HepG2 (cell line): ENCODE data around the gene LYZ. TPM values are rescaled to one million over a fixed set of nuclear protein-coding genes. Genes with fewer than 3 reads are reported as not detected.

Experiments
- AHDC1 ChIP-seq: sonication (generic); formaldehyde crosslinking; IDR thresholded peaks from 2 replicates; pipeline ENCODE4 v1.5.1; 2020; ENCODE audit warnings: mild to moderate bottlenecking, missing genetic modification reagents, borderline replicate concordance
- AKAP8 ChIP-seq: sonication (generic); formaldehyde crosslinking; IDR thresholded peaks from 2 replicates; pipeline ENCODE4 v1.5.1; 2020; ENCODE audit warnings: mild to moderate bottlenecking, missing genetic modification reagents
- MEIS1 ChIP-seq: sonication (generic); formaldehyde crosslinking; IDR thresholded peaks from 2 replicates; pipeline ENCODE4 v1.9.0; 2021; ENCODE audit warnings: mild to moderate bottlenecking, missing genetic modification reagents, moderate library complexity, borderline replicate concordance
- PAWR ChIP-seq: sonication (generic); formaldehyde crosslinking; IDR thresholded peaks from 2 replicates; pipeline ENCODE4 v1.4.0; 2020; ENCODE audit warnings: missing genetic modification reagents, mild to moderate bottlenecking, borderline replicate concordance
- SIX1 ChIP-seq: sonication (generic); formaldehyde crosslinking; IDR thresholded peaks from 2 replicates; pipeline ENCODE4 v1.4.0; 2020; ENCODE audit warnings: missing genetic modification reagents, borderline replicate concordance
- TBX2 ChIP-seq: sonication (generic); formaldehyde crosslinking; IDR thresholded peaks from 2 replicates; pipeline ENCODE4 v1.5.0; 2020; ENCODE audit warnings: missing genetic modification reagents, mild to moderate bottlenecking, borderline replicate concordance
- TP53 ChIP-seq: sonication (generic); formaldehyde crosslinking; conservative IDR thresholded peaks from 2 replicates; pipeline ENCODE4 v1.4.0; 2020; ENCODE audit warnings: missing genetic modification reagents
- TSC22D2 ChIP-seq: sonication (generic); formaldehyde crosslinking; IDR thresholded peaks from 2 replicates; pipeline ENCODE4 v1.5.1; 2020; ENCODE audit warnings: missing genetic modification reagents, mild to moderate bottlenecking, borderline replicate concordance
- ZBTB7B ChIP-seq: sonication (generic); formaldehyde crosslinking; IDR thresholded peaks from 2 replicates; pipeline ENCODE4 v1.4.0; 2020; ENCODE audit warnings: missing genetic modification reagents
- ZNF615 ChIP-seq: sonication (generic); formaldehyde crosslinking; IDR thresholded peaks from 2 replicates; pipeline ENCODE4 v1.5.0; 2020; ENCODE audit warnings: mild to moderate bottlenecking, missing genetic modification reagents, borderline replicate concordance
- ZNF747 ChIP-seq: sonication (generic); formaldehyde crosslinking; IDR thresholded peaks from 2 replicates; pipeline ENCODE4 v1.8.1; 2023; ENCODE audit warnings: missing genetic modification reagents, mild to moderate bottlenecking, borderline replicate concordance
- polyA plus RNA-seq, 8 experiments: library from polyadenylated mRNA; depleted of rRNA in 3 of 8; stranded (reverse) in 7 of 8; unstranded in 1 of 8; fragments of >200 nt; fragmentation: Illumina TruSeq in 4 of 8; extraction: Trizol in 4 of 8; gene quantifications; 2 replicates each; pipeline versions ENCODE4 v1.2.1 to v1.2.3, GENCODE V29; 2011 to 2016; ENCODE audit warnings: low read depth in 4 of 8, missing spikeins in 1 of 8, mixed read lengths in 1 of 8; ENCODE audit not compliant: insufficient read depth in 1 of 8
- total RNA-seq, 5 experiments: library from RNA; depleted of rRNA; stranded (reverse); fragments of >200 nt; fragmentation: Illumina TruSeq; extraction: Trizol; gene quantifications; 2 replicates each; pipeline ENCODE4 v1.2.3, GENCODE V29; 2016; ENCODE audit warnings: low read depth in 1 of 5
- TF ChIP-seq, protein P1 (sequence below): sonication (generic); formaldehyde crosslinking; IDR thresholded peaks from 2 replicates; pipeline ENCODE4 v1.5.0; 2020; ENCODE audit warnings: mild to moderate bottlenecking, missing genetic modification reagents, moderate library complexity
- TF ChIP-seq, protein P2 (sequence below): sonication (generic); formaldehyde crosslinking; IDR thresholded peaks from 2 replicates; pipeline ENCODE4 v1.4.0; 2020; ENCODE audit warnings: missing genetic modification reagents, borderline replicate concordance
- TF ChIP-seq, protein P3 (sequence below): sonication (generic); formaldehyde crosslinking; IDR thresholded peaks from 2 replicates; pipeline ENCODE4 v1.5.0; 2020; ENCODE audit warnings: mild to moderate bottlenecking, missing genetic modification reagents
- TF ChIP-seq, protein P4 (sequence below): sonication (generic); IDR thresholded peaks from 2 replicates; pipeline ENCODE4 v1.6.1; 2016; ENCODE audit warnings: low read depth, borderline replicate concordance

The LYZ gene
- total and polyA plus RNA-seq, 2 of the 13 experiments (the other 11 are each of a cell fraction or from before 2014, with no cell fraction given) = 1,788 to 2,054 TPM

DNA sequence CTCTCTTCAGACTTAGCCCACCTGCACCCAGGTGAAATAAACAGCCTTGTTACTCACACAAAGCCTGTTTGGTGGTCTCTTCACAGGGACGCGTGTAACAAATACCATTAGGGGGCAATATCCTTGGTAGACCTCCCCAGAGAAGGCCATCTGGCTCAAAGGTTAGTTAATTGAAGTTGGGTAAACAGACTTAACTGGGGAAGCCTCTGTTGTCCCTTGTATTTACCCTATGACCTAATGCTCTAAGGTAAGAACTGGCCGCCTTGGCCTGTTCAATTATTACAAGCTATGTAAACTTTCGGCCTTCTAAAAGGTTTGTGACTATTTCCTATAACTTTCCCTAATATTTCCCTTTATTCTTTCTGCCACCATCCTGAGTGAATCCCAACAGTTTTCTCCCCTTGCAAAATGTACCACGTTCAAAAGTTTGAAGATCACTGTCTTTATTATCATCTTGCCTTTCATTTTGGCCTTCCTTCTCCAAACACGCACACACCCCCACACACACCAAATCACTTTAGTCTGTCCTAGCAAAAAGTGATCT, 15.3 kb upstream of the LYZ start (continued):
- TF ChIP-seq TP53 (CRISPR knock-in tag) (no peak), AHDC1 (CRISPR knock-in tag) (peak; percentile 53; the same call in 1 of the 2 replicates), AKAP8 (CRISPR knock-in tag) (no peak), TBX2 (CRISPR knock-in tag) (peak; percentile 89), TSC22D2 (CRISPR knock-in tag) (peak; percentile 47; the same call in 1 of the 2 replicates), ZBTB7B (peak; percentile 100), SIX1 (CRISPR knock-in tag) (peak; percentile 52; the same call in 1 of the 2 replicates), PAWR (CRISPR knock-in tag) (no peak), MEIS1 (CRISPR knock-in tag) (no peak), ZNF747 (0 out of 2 replicates have a peak, but pooled peaks have one; percentile 19), ZNF615 (CRISPR knock-in tag) (peak; percentile 74; the same call in 1 of the 2 replicates)
- TF ChIP-seq, protein P1, sequence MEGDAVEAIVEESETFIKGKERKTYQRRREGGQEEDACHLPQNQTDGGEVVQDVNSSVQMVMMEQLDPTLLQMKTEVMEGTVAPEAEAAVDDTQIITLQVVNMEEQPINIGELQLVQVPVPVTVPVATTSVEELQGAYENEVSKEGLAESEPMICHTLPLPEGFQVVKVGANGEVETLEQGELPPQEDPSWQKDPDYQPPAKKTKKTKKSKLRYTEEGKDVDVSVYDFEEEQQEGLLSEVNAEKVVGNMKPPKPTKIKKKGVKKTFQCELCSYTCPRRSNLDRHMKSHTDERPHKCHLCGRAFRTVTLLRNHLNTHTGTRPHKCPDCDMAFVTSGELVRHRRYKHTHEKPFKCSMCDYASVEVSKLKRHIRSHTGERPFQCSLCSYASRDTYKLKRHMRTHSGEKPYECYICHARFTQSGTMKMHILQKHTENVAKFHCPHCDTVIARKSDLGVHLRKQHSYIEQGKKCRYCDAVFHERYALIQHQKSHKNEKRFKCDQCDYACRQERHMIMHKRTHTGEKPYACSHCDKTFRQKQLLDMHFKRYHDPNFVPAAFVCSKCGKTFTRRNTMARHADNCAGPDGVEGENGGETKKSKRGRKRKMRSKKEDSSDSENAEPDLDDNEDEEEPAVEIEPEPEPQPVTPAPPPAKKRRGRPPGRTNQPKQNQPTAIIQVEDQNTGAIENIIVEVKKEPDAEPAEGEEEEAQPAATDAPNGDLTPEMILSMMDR = peak; percentile 59
- TF ChIP-seq, protein P2, sequence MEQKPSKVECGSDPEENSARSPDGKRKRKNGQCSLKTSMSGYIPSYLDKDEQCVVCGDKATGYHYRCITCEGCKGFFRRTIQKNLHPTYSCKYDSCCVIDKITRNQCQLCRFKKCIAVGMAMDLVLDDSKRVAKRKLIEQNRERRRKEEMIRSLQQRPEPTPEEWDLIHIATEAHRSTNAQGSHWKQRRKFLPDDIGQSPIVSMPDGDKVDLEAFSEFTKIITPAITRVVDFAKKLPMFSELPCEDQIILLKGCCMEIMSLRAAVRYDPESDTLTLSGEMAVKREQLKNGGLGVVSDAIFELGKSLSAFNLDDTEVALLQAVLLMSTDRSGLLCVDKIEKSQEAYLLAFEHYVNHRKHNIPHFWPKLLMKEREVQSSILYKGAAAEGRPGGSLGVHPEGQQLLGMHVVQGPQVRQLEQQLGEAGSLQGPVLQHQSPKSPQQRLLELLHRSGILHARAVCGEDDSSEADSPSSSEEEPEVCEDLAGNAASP (CRISPR knock-in tag) = peak; percentile 94; the same call in 1 of the 2 replicates
- TF ChIP-seq, protein P3, sequence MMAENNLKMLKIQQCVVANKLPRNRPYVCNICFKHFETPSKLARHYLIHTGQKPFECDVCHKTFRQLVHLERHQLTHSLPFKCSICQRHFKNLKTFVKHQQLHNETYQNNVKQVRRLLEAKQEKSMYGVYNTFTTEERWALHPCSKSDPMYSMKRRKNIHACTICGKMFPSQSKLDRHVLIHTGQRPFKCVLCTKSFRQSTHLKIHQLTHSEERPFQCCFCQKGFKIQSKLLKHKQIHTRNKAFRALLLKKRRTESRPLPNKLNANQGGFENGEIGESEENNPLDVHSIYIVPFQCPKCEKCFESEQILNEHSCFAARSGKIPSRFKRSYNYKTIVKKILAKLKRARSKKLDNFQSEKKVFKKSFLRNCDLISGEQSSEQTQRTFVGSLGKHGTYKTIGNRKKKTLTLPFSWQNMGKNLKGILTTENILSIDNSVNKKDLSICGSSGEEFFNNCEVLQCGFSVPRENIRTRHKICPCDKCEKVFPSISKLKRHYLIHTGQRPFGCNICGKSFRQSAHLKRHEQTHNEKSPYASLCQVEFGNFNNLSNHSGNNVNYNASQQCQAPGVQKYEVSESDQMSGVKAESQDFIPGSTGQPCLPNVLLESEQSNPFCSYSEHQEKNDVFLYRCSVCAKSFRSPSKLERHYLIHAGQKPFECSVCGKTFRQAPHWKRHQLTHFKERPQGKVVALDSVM (CRISPR knock-in tag) = peak; percentile 49
- TF ChIP-seq, protein P4, sequence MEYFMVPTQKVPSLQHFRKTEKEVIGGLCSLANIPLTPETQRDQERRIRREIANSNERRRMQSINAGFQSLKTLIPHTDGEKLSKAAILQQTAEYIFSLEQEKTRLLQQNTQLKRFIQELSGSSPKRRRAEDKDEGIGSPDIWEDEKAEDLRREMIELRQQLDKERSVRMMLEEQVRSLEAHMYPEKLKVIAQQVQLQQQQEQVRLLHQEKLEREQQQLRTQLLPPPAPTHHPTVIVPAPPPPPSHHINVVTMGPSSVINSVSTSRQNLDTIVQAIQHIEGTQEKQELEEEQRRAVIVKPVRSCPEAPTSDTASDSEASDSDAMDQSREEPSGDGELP = peak; percentile 40; the same call in 1 of the 2 replicates
